Bronchial epithelial cell (primary cell): ENCODE measurements around the gene APP. TPM values are rescaled to one million over a fixed set of nuclear protein-coding genes. Genes with fewer than 3 reads are reported as not detected.
A peak's percentile ranks its signal among the peaks of the same experiment; 100 is the strongest.

Experiments used
- DNase-seq: peaks from one replicate; pipeline ENCODE4 v3.0.0-alpha.2; 2010; ENCODE audit warnings: low read depth
- FAIRE-seq: peaks from 2 replicates; lab custom pipeline; 2011; peaks lifted over from hg19 to GRCh38; lab: Jason Lieb, UNC
- H3K27me3 ChIP-seq: 2 replicates; pipeline ENCODE4 v1.5.1; 2011; ENCODE audit warnings: low read length; ENCODE audit not compliant: control insufficient read depth, insufficient read depth
- H3K36me3 ChIP-seq: 2 replicates; pipeline ENCODE4 v1.5.1; 2011; ENCODE audit warnings: low read length; ENCODE audit not compliant: control insufficient read depth, insufficient read depth
- H3K4me3 ChIP-seq: 2 replicates; pipeline ENCODE4 v1.5.1; 2011; ENCODE audit warnings: mild to moderate bottlenecking, low read depth, low read length, control low read depth
- total RNA-seq: library from RNA; depleted of rRNA; stranded (reverse); fragments of >200 nt; gene quantifications from 2 replicates; pipeline ENCODE4 v1.2.1, GENCODE V29; 2014
- TF ChIP-seq, protein P1 (sequence below): IDR thresholded peaks from 2 replicates; pipeline ENCODE4 v1.5.1; 2011; ENCODE audit warnings: mild to moderate bottlenecking, moderate library complexity, low read length, control low read depth, inconsistent platforms; ENCODE audit not compliant: insufficient read depth, severe bottlenecking

The APP gene
- 745 and 763 TPM in 2 replicates for total RNA-seq

DNA sequence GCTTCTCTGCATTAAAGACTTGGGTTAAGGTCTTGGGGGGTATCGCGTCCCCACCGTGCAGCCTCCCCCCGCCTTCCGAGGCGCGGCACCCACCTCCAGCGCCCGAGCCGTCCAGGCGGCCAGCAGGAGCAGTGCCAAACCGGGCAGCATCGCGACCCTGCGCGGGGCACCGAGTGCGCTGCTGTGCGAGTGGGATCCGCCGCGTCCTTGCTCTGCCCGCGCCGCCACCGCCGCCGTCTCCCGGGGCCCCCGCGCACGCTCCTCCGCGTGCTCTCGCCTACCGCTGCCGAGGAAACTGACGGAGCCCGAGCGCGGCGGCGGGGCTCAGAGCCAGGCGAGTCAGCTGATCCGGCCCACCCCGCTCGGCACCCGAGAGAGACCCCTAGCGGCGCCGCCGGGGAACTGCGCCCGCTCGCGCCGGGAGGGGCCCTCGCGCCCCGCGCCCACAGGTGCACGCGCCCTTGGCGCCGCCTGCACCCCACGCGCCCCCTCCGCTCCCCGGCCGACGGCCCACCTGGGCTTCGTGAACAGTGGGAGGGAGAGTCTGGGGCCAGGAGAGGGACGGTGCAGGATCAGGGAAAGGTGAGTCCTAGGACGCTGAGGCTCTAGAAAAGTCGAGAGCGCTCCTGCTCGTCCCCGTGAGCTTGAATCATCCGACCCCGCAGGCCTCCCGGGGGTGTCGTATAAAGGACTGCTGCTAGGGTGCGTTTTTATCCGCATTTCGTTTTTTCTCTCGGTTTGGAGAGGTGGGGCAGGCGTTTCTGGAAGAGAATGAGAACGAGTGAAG, at the start of gene APP:
APP (minus strand) TSS at position 300 of the 787 bp plus-strand sequence; CDS start at position 150, 150 bp downstream.
- no peak for DNase-seq
- TF ChIP-seq, protein P1, sequence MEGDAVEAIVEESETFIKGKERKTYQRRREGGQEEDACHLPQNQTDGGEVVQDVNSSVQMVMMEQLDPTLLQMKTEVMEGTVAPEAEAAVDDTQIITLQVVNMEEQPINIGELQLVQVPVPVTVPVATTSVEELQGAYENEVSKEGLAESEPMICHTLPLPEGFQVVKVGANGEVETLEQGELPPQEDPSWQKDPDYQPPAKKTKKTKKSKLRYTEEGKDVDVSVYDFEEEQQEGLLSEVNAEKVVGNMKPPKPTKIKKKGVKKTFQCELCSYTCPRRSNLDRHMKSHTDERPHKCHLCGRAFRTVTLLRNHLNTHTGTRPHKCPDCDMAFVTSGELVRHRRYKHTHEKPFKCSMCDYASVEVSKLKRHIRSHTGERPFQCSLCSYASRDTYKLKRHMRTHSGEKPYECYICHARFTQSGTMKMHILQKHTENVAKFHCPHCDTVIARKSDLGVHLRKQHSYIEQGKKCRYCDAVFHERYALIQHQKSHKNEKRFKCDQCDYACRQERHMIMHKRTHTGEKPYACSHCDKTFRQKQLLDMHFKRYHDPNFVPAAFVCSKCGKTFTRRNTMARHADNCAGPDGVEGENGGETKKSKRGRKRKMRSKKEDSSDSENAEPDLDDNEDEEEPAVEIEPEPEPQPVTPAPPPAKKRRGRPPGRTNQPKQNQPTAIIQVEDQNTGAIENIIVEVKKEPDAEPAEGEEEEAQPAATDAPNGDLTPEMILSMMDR: peak; percentile 76
- Histone ChIP-seq H3K36me3 (no peaks in the 10 kb centered on the region), H3K4me3 (peak within 1 kb of the TSS; percentile 87), H3K27me3 (no peaks in the 10 kb centered on the region)
- no peak for FAIRE-seq

DNA sequence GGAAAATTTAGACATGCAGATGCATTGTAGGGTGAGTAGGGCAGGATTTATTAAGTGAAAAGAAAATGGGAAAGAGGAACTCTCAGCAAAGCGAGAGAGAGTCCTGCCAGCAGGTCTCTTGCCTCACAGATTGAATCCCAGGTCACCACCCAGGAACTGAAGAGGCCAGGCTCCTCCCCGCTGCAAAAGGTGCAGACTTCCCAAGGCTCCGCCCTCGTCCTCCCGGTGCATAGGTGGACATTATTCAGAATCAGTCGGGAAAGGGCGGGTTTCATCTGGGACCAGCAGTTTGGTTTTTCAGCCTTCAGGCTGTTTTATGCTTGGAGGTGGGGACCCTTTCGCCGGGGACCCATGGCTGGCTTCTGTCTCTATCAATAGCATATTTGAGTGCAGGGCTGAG, 41.6 kb upstream of the APP start:
- H3K36me3 ChIP-seq: no peaks in the 10 kb centered on the region
- DNase-seq (no peak), FAIRE-seq (no peak)
- H3K4me3 ChIP-seq: no peak overlapping the region
- TF ChIP-seq, protein P1: no peak
- no peaks in the 10 kb centered on the region for H3K27me3 ChIP-seq

DNA sequence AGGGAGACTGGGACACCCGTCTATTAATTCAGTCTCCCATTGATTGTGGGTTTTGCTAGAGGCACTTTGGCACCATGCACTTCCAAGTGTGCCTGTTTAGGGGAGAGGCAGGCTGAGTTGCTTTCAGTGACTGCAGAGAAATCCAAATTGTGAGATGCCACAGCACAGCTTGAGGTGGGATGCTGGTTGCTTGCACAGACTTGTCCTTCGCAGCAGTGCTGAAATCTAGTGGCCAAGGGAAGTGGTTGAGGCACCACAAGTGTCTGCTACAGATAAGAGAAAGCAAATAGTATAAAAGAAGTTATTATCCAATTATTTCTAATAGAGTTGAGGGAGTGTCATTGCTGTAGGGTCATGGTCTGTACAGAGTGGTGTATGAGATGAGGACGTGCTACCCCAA, 40.0 kb upstream of the APP start:
- TF ChIP-seq, protein P1: no peak
- Histone ChIP-seq H3K27me3 (no peaks in the 10 kb centered on the region), H3K4me3 (no peak overlapping the region), H3K36me3 (no peaks in the 10 kb centered on the region)
- DNase-seq (peak; percentile 43), FAIRE-seq (no peak)

DNA sequence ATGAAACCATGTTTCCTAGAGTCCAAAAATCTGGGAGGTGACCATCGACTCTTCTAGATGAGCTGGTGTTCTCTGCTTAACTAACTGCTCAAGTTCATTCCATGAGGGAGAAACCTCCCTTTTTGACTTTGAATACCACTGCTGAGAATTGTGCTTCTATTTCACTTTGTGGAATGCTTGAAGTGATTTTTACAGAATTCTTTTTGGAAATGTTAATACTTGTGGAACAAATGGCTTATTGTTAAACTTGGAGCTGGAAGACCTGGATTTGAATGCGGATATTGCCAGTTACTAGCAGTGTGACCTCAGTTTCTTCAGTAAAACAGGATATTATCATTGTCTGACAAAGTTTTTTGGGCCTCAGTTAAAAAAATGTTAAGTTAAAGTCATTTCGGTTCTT, 36.5 kb upstream of the APP start:
- DNase-seq (no peak), FAIRE-seq (no peak)
- Histone ChIP-seq H3K4me3 (no peak overlapping the region), H3K36me3 (no peaks in the 10 kb centered on the region), H3K27me3 (no peaks in the 10 kb centered on the region)
- TF ChIP-seq, protein P1: no peak

DNA sequence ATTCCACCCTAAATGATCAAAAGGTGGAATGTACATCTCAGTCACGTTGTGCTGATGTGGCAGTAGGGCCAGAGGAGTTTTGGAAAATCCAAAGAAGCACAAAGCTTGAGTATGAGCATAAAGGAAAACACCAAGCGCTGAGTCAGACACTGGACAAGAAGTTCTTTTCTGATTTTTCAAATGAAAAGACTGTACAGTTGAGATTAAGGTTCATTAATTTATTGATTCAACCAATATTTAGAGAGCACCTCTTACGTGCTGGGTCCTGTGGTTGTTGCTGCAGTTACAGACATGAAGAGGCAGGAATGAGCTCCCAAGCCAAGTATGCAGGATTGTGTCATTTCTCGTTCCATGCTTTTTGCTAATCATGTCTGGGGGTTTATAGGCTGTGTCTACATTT, 28.9 kb upstream of the APP start:
- no peak for FAIRE-seq
- Histone ChIP-seq H3K36me3 (no peaks in the 10 kb centered on the region), H3K4me3 (no peak overlapping the region), H3K27me3 (no peaks in the 10 kb centered on the region)
- peak; percentile 95 for DNase-seq
- TF ChIP-seq, protein P1: no peak
